HG02571 (cell line): ENCODE measurements around the gene IFNL3.
"Not testable (repeated sequence)": the region's sequence is repeated elsewhere in the genome, so short reads cannot be mapped to it uniquely, and the experiment has no call there.

Experiments used
- ATAC-seq: cut with Tn5 transposase; IDR thresholded peaks from one replicate; pipeline ENCODE4 v1.9.1; 2021; ENCODE audit warnings: mild to moderate bottlenecking, moderate library complexity; ENCODE audit not compliant: unreplicated experiment

Gene IFNL3

GRCh38 chr19:39253374-39254149, 8.8 kb upstream of the IFNL3 start:
- ATAC-seq, result no peak

- ATAC-seq, result no peak
These were observed 7.7 kb upstream of the IFNL3 start for GRCh38 chr19:39252458-39252857.

- ATAC-seq, result no peak
These were observed 7.0 kb upstream of the IFNL3 start for GRCh38 chr19:39251846-39252245.

- ATAC-seq, result no peak
These were observed 6.3 kb upstream of the IFNL3 start for GRCh38 chr19:39251081-39251480.

GRCh38 chr19:39248806-39249205, 4.0 kb upstream of the IFNL3 start, which contains the start of gene IFNL4:
Gene IFNL4, minus strand, starts transcription at chr19:39248856.
- no peak for ATAC-seq

GRCh38 chr19:39247701-39248664, 3.2 kb upstream of the IFNL3 start:
- ATAC-seq, result no peak

GRCh38 chr19:39246951-39247669, 2.3 kb upstream of the IFNL3 start:
- no peak for ATAC-seq

- ATAC-seq, result not testable (repeated sequence)
These were observed 360 bp upstream of the IFNL3 start for GRCh38 chr19:39245166-39245565.

- not testable (repeated sequence) for ATAC-seq
These were observed 1.1 kb downstream of the IFNL3 start for GRCh38 chr19:39243741-39244140.

- ATAC-seq, result no peak
These were observed 4.4 kb downstream of the IFNL3 start for GRCh38 chr19:39240421-39240820.

GRCh38 chr19:39238944-39239343, 5.9 kb downstream of the IFNL3 start:
- no peak for ATAC-seq

GRCh38 chr19:39238209-39238608, 6.6 kb downstream of the IFNL3 start:
- ATAC-seq, result no peak

GRCh38 chr19:39237200-39238184, 7.3 kb downstream of the IFNL3 start:
- no peak for ATAC-seq

GRCh38 chr19:39236527-39236926, 8.3 kb downstream of the IFNL3 start:
- ATAC-seq, result no peak

GRCh38 chr19:39232708-39233107, 12.1 kb downstream of the IFNL3 start:
- no peak for ATAC-seq

GRCh38 chr19:39230096-39230764, 14.6 kb downstream of the IFNL3 start:
- ATAC-seq, result no peak

GRCh38 chr19:39224910-39225309, 19.9 kb downstream of the IFNL3 start:
- no peak for ATAC-seq

- no peak for ATAC-seq
These were observed 21.0 kb downstream of the IFNL3 start for GRCh38 chr19:39223703-39224279.

- ATAC-seq, result not testable (repeated sequence)
These were observed 25.7 kb downstream of the IFNL3 start for GRCh38 chr19:39219108-39219507.
